SHP77 (cell line): ENCODE data around the gene LAMC2.
"Not testable (repeated sequence)": the region's sequence is repeated elsewhere in the genome, so short reads cannot be mapped to it uniquely, and the experiment has no call there.

Source experiments
- DNase-seq, 2 experiments: peaks; one replicate each; lab custom pipeline; 2025; lab: John Stamatoyannopoulos, UW

LAMC2 gene

GRCh38 chr1:183238071-183238470 is 52.0 kb downstream of the LAMC2 start:
- no peak for DNase-seq

- DNase-seq = no peak
Observed at GRCh38 chr1:183239220-183239742, 53.2 kb downstream of the LAMC2 start.

DNA sequence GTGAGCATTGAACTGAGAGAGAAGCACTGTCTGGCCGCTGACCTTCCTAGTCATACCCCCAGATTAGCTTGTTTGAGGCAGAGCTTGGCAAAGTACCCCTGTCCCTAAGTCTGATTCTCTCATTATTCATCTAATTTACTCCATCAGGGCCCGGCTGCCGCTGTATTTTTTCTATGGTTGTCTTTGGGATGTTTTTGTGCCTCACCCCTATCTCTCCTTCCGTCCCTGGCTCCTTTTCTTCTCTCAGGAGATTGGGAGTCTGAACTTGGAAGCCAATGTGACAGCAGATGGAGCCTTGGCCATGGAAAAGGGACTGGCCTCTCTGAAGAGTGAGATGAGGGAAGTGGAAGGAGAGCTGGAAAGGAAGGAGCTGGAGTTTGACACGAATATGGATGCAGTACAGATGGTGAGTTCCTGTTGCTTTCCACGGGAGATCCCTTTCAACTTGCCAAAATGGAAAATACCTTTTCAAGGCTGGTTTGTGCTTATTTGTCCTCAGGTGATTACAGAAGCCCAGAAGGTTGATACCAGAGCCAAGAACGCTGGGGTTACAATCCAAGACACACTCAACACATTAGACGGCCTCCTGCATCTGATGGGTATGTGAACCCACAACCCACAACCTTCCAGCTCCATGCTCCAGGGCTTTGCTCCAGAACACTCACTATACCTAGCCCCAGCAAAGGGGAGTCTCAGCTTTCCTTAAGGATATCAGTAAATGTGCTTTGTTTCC is 53.9 kb downstream of the LAMC2 start:
- no peak for DNase-seq

GRCh38 chr1:183240526-183240825 is 54.4 kb downstream of the LAMC2 start:
- DNase-seq = no peak

DNA sequence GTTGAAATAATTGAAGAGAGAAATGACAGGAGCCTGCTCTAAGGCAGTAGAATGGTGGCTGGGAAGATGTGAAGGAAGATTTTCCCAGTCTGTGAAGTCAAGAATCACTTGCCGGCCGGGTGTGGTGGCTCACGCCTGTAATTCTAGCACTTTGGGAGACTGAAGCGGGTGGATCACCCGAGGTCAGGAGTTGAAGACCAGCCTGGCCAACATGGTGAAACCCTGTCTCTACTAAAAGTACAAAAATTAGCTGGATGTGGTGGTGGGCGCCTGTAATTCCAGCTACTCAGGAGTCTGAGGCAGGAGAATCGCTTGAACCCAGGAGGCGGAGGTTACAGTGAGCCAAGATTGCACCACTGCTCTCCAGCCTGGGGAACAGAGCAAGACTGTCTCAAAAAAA is 54.8 kb downstream of the LAMC2 start:
- not testable (repeated sequence) for DNase-seq

- DNase-seq = no peak
Observed at GRCh38 chr1:183241471-183241870, 55.4 kb downstream of the LAMC2 start.

- DNase-seq = no peak
Observed at GRCh38 chr1:183242556-183242955, 56.5 kb downstream of the LAMC2 start.

DNA sequence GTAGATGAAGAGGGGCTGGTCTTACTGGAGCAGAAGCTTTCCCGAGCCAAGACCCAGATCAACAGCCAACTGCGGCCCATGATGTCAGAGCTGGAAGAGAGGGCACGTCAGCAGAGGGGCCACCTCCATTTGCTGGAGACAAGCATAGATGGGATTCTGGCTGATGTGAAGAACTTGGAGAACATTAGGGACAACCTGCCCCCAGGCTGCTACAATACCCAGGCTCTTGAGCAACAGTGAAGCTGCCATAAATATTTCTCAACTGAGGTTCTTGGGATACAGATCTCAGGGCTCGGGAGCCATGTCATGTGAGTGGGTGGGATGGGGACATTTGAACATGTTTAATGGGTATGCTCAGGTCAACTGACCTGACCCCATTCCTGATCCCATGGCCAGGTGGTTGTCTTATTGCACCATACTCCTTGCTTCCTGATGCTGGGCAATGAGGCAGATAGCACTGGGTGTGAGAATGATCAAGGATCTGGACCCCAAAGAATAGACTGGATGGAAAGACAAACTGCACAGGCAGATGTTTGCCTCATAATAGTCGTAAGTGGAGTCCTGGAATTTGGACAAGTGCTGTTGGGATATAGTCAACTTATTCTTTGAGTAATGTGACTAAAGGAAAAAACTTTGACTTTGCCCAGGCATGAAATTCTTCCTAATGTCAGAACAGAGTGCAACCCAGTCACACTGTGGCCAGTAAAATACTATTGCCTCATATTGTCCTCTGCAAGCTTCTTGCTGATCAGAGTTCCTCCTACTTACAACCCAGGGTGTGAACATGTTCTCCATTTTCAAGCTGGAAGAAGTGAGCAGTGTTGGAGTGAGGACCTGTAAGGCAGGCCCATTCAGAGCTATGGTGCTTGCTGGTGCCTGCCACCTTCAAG is 57.3 kb downstream of the LAMC2 start:
- no peak for DNase-seq

DNA sequence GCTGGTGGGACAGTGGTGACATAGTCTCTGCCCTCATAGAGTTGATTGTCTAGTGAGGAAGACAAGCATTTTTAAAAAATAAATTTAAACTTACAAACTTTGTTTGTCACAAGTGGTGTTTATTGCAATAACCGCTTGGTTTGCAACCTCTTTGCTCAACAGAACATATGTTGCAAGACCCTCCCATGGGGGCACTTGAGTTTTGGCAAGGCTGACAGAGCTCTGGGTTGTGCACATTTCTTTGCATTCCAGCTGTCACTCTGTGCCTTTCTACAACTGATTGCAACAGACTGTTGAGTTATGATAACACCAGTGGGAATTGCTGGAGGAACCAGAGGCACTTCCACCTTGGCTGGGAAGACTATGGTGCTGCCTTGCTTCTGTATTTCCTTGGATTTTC is 58.4 kb downstream of the LAMC2 start:
- no peak for DNase-seq

DNA sequence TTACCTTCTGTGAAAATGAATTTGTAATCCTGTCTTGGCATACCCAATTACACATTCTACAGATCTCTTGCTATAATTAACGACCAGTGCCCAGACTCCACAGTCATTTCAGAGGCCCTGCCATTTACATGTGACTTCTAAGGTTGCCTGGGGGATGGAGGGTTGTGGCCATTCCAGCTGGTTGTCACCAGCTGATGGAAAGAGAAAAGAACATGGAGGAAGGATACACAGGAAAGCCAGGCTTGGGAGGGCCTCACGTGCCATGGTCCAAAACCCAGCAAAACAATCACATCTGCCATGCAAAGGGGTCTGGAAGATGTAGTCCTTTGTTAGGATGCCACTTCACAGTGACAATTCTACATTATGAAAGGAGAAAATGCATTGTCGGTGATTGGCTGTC is 59.3 kb downstream of the LAMC2 start:
- DNase-seq = no peak

GRCh38 chr1:183246436-183246835 is 60.4 kb downstream of the LAMC2 start:
- no peak for DNase-seq

DNA sequence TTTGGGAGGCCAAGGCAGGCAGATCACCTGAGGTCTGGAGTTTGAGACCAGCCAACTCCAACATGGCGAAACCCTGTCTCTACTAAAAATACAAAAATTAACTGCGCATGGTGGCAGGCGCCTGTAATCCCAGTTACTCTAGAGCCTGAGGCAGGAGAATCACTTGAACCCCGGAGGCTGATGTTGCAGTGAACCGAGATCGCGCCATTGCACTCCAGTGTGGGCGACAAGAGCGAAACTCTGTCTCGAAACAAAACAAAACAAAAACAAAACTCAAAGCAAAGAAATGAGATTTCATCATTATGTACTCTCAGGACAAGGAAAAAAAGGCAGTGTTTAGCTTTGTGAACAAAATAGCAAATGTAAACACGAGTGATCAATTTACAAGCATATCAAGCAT is 61.0 kb downstream of the LAMC2 start:
- DNase-seq = no peak

DNA sequence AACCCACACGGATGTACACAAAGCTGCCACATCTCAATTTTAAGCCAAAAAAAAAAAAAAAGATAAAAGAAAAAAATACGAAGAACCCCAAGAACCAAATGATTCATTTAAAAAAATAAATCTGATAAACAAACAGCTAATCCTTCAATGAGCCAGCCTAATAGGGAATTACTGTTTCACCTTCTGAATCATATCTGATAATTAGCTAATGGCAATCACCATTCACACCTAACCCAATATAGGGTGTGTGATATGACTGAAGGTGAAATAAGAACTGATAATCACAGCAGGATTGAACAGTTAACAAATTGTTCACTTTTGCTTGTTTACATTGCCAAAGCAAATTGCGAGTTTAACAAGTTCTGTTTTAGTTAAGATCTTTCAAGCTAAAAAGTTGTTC is 61.4 kb downstream of the LAMC2 start:
- DNase-seq = no peak

- DNase-seq = no peak
Observed at GRCh38 chr1:183247931-183248330, 61.9 kb downstream of the LAMC2 start.

DNA sequence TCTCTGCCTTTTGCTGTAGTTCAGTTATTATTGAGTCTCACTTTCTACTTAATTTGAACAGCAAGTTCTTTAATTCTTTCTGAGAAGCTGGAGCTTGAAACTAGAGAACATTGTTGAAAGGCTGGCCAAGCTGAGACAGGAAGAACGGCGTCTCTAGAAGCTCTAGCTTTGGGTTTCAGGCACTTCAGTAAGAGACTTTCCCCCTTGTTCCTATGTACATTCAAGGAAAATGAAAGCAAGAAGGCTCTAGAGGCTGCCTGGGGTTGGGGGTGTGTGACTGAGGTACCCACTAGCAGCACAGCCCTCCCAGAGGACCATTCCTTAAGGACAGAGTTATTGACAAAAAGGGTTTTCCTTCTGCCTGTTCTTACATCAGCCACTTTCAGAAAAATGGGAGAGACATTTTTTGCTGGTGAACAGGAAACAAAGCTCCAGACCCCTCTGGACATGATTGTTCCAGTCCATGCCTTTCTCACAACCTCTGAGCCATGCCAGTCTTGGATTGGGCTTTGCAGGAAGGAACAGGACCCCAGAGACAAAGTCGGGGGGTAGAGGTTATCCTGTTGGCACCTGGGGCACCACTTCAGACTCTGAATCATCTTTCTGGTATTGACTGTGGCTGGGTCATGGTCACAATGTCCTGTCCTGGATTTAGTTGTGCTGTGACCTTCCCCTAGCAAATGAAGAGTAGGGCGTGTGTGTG is 63.1 kb downstream of the LAMC2 start:
- DNase-seq = no peak

GRCh38 chr1:183249941-183250452 is 63.9 kb downstream of the LAMC2 start:
- DNase-seq = no peak

DNA sequence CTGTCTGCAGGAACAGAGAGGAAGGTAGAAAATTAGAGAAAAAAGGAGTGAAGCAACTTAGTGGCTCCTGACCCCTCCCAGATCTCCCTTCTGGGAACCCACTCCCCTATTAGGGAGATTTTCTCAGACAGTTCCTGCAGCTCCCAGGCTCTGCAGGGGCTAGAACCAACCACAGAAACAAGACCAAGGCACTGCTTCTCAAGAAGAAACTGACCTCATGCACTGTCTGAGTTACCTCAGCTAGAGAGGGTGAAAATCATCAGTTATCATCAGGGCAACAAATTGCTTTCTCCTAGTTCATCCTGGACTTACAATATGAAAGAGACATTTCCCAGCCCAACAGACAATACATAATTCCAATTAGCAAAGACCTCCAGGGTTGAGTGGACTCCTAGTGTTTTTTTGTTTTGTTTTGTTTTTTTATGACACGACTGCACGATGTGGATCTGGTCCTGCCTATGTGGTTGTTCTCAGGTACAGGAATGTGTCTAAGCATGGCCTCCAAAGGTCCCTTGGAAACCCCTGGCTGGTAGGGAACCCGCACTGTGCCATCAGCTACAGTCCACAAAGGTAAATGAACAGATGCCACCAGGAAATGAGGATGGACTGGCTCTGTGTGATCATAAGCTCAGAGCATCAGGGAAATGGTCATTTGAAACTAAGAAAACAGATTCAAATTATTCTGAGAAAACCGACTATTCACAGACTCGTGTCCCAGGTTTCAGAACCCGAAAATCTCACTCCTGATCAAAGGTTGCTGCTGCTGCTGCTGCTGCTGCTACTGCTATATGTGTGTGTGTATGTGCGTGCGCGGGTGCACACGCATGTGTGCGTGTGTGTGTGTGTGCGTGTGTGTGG is 65.3 kb downstream of the LAMC2 start:
- DNase-seq = no peak

GRCh38 chr1:183251959-183252450 is 65.9 kb downstream of the LAMC2 start:
- no peak for DNase-seq

- no peak for DNase-seq
Observed at GRCh38 chr1:183255073-183255472, 69.0 kb downstream of the LAMC2 start.

GRCh38 chr1:183259924-183260323 is 73.9 kb downstream of the LAMC2 start:
- DNase-seq = no peak

GRCh38 chr1:183262628-183263200 is 76.7 kb downstream of the LAMC2 start:
- no peak for DNase-seq
